SU-DHL-6 (cell line): ENCODE measurements around the gene WDR45.

Source experiments
- EZH2phosphoT487 ChIP-seq: fragments of 200-600 bp; sonication (generic), shearing (Covaris generic); conservative IDR thresholded peaks from 2 replicates; pipeline ENCODE4 v1.6.1; 2018; ENCODE audit warnings: mild to moderate bottlenecking, antibody characterized with exemption, low read length, moderate library complexity, mixed read lengths
- TF ChIP-seq, protein P1 (sequence below): fragments of 200-600 bp; sonication (generic); IDR thresholded peaks from one replicate; pipeline ENCODE4 v1.5.1; 2017; ENCODE audit warnings: antibody characterized with exemption, mild to moderate bottlenecking, low read length, moderate library complexity; ENCODE audit not compliant: insufficient read depth, poor library complexity, severe bottlenecking

DNA sequence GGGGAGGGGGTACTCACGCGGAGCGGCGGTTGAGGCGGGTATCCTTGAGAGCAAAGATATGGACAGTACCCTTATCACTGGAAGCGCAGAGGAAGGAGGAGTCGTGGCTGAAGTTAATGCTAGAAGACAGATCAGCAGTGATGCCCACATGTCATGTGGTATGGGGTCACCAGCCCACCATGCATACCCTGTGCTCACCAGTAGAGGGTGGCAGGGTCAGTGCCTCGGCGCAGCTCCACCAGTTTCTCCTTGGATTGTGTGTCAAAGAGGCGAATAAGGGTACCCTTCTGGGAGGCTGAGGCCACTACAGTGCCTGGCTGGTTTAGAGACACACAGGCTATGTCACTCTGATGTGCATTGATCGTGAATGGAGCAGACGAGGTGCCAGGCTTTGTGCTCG lies 4.3 kb downstream of the WDR45 start:
- TF ChIP-seq, protein P1, sequence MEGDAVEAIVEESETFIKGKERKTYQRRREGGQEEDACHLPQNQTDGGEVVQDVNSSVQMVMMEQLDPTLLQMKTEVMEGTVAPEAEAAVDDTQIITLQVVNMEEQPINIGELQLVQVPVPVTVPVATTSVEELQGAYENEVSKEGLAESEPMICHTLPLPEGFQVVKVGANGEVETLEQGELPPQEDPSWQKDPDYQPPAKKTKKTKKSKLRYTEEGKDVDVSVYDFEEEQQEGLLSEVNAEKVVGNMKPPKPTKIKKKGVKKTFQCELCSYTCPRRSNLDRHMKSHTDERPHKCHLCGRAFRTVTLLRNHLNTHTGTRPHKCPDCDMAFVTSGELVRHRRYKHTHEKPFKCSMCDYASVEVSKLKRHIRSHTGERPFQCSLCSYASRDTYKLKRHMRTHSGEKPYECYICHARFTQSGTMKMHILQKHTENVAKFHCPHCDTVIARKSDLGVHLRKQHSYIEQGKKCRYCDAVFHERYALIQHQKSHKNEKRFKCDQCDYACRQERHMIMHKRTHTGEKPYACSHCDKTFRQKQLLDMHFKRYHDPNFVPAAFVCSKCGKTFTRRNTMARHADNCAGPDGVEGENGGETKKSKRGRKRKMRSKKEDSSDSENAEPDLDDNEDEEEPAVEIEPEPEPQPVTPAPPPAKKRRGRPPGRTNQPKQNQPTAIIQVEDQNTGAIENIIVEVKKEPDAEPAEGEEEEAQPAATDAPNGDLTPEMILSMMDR, result no peak
- TF ChIP-seq EZH2phosphoT487, result no peak
